GM12878 (cell line): ENCODE measurements around the gene BRME1.

ENCODE experiments used
- ATF2 ChIP-seq: IDR thresholded peaks from 2 replicates; pipeline ENCODE4 v1.6.1; 2012; ENCODE audit warnings: low read length, inconsistent platforms
- BCL3 ChIP-seq: IDR thresholded peaks from 2 replicates; pipeline ENCODE4 v1.6.1; 2011; ENCODE audit warnings: borderline replicate concordance, low read depth, mild to moderate bottlenecking, moderate library complexity, low read length; ENCODE audit not compliant: insufficient read depth, poor library complexity, severe bottlenecking
- BMI1 ChIP-seq: fragments of 450-650 bp; IDR thresholded peaks from 2 replicates; pipeline ENCODE4 v1.6.1; 2016; ENCODE audit warnings: mild to moderate bottlenecking, moderate library complexity, borderline replicate concordance
- CTCF ChIP-seq, 3 experiments: IDR thresholded peaks in 2 of 3; conservative IDR thresholded peaks in 1 of 3; 2 replicates each; pipeline ENCODE4 v1.5.1; 2011; ENCODE audit warnings: low read depth in 3 of 3, low read length in 3 of 3, mild to moderate bottlenecking in 3 of 3, control low read depth in 2 of 3, moderate library complexity in 2 of 3, inconsistent platforms in 1 of 3, mixed read lengths in 1 of 3; ENCODE audit not compliant: control insufficient read depth in 2 of 3, insufficient read depth in 1 of 3; ENCODE audit errors: extremely low read depth in 1 of 3
- ESRRA ChIP-seq: IDR thresholded peaks from 2 replicates; pipeline ENCODE4 v1.6.1; 2012; ENCODE audit warnings: mild to moderate bottlenecking, low read length, improper control_type of control experiment
- ETV6 ChIP-seq, 2 experiments: fragments of 450-650 bp in 1 of 2; IDR thresholded peaks in 1 of 2; conservative IDR thresholded peaks in 1 of 2; 2 replicates each; pipeline ENCODE4 v1.6.1; 2014; ENCODE audit warnings: antibody characterized with exemption in 1 of 2, borderline replicate concordance in 1 of 2, low read depth in 1 of 2, mild to moderate bottlenecking in 1 of 2, moderate library complexity in 1 of 2
- IKZF1 ChIP-seq: fragments of 450-650 bp; conservative IDR thresholded peaks from 2 replicates; pipeline ENCODE4 v1.6.1; 2017; ENCODE audit warnings: antibody characterized with exemption, mild to moderate bottlenecking
- MYC ChIP-seq: IDR thresholded peaks from 2 replicates; pipeline ENCODE4 v1.6.1; 2011; ENCODE audit warnings: mild to moderate bottlenecking, low read length, moderate library complexity, inconsistent platforms; ENCODE audit not compliant: insufficient read depth, insufficient replicate concordance, insufficient read length, severe bottlenecking
- RFX5 ChIP-seq: IDR thresholded peaks from 2 replicates; pipeline ENCODE4 v1.6.1; 2011; ENCODE audit warnings: low read depth, low read length, improper control_type of control experiment
- ZBTB40 ChIP-seq: fragments of 450-650 bp; IDR thresholded peaks from 2 replicates; pipeline ENCODE4 v1.6.1; 2016; ENCODE audit warnings: mild to moderate bottlenecking, moderate library complexity, borderline replicate concordance
- ZNF217 ChIP-seq: fragments of 450-650 bp; IDR thresholded peaks from 2 replicates; pipeline ENCODE4 v1.6.1; 2017; ENCODE audit warnings: antibody characterized with exemption, mild to moderate bottlenecking

- TF ChIP-seq RFX5 (no peak), IKZF1 (no peak), BMI1 (no peak), ZBTB40 (no peak), MYC (no peak), ETV6 (conservative IDR thresholded peaks at IDR 0.05 in 1 of 2, IDR thresholded peaks at IDR 0.05 in 1 of 2; ENCODE audit: borderline replicate concordance in 1 of 2, low read depth in 1 of 2) (no peak), ESRRA (no peak), BCL3 (no peak), ATF2 (no peak), ZNF217 (no peak), CTCF (IDR thresholded peaks at IDR 0.05 in 2 of 3, conservative IDR thresholded peaks at IDR 0.05 in 1 of 3; ENCODE audit: control insufficient read depth in 2 of 3, extremely low read depth in 1 of 3, insufficient read depth in 1 of 3, low read depth in 3 of 3, low read length in 3 of 3) (no peak)
These were observed 45.9 kb upstream of the BRME1 start for GRCh38 chr19:13951799-13952153.
